OCI-LY7 (cell line): ENCODE results near the gene GRPEL2. TPM values are rescaled to one million over a fixed set of nuclear protein-coding genes. Genes with fewer than 3 reads are reported as not detected.

Source experiments
- BruUV-seq: library from RNA; stranded (reverse); fragments of 400-500 nt; replicated peaks from 2 replicates; lab custom pipeline; 2021; lab: Mats Ljungman, UMichigan
- CTCF ChIA-PET: fragments of 300-600 bp; sonication (Branson Sonifier 250); formaldehyde crosslinking; loops from one replicate; lab custom pipeline; 2022; ENCODE audit warnings: antibody characterized with exemption; ENCODE audit not compliant: unreplicated experiment; lab: Charles Lee
- POLR2A ChIA-PET: fragments of 300-600 bp; sonication (Branson Sonifier 250); formaldehyde crosslinking; loops from one replicate; lab custom pipeline; 2022; ENCODE audit warnings: antibody characterized with exemption; lab: Charles Lee
- DNase-seq: peaks from one replicate; pipeline ENCODE4 v3.0.0-alpha.2; 2015; ENCODE audit warnings: low spot score
- H2AFZ ChIP-seq: fragments of 200-600 bp; sonication (generic), shearing (Covaris generic); 2 replicates; pipeline ENCODE4 v1.6.1; 2014; ENCODE audit warnings: mild to moderate bottlenecking, antibody characterized with exemption, low read length, moderate library complexity
- H3K27ac ChIP-seq: fragments of 200-600 bp; sonication (generic); 2 replicates; pipeline ENCODE4 v1.5.1; 2014; ENCODE audit warnings: mixed run types, low read depth, mild to moderate bottlenecking, moderate library complexity, low read length, inconsistent platforms; ENCODE audit not compliant: poor library complexity, severe bottlenecking
- H3K36me3 ChIP-seq: fragments of 200-600 bp; sonication (generic); 2 replicates; pipeline ENCODE4 v1.6.1; 2014; ENCODE audit warnings: mild to moderate bottlenecking, antibody characterized with exemption, low read length, moderate library complexity, mixed read lengths; ENCODE audit not compliant: insufficient read depth
- H3K4me1 ChIP-seq: fragments of 200-600 bp; sonication (generic); 2 replicates; pipeline ENCODE4 v1.5.1; 2014; ENCODE audit warnings: mild to moderate bottlenecking, low read length; ENCODE audit not compliant: insufficient read depth, poor library complexity, severe bottlenecking
- H3K4me2 ChIP-seq: fragments of 200-600 bp; sonication (generic); 2 replicates; pipeline ENCODE4 v1.6.1; 2014; ENCODE audit warnings: mild to moderate bottlenecking, low read length
- H3K4me3 ChIP-seq: fragments of 200-600 bp; sonication (generic); 2 replicates; pipeline ENCODE4 v1.5.1; 2014; ENCODE audit warnings: mild to moderate bottlenecking, low read depth, low read length; ENCODE audit not compliant: poor library complexity, severe bottlenecking
- H3K79me2 ChIP-seq: fragments of 200-600 bp; sonication (generic); 2 replicates; pipeline ENCODE4 v1.6.1; 2016; ENCODE audit warnings: low read depth, mild to moderate bottlenecking, low read length, moderate library complexity, mixed read lengths; ENCODE audit not compliant: insufficient read depth
- H3K9me2 ChIP-seq: fragments of 200-600 bp; sonication (generic); 2 replicates; pipeline ENCODE4 v1.6.1; 2016; ENCODE audit warnings: mild to moderate bottlenecking, low read length, mixed read lengths; ENCODE audit not compliant: insufficient read depth
- H3K9me3 ChIP-seq: fragments of 200-600 bp; sonication (generic); 2 replicates; pipeline ENCODE4 v1.6.1; 2014; ENCODE audit warnings: mild to moderate bottlenecking, mixed run types, low read length, mixed read lengths
- H4K20me1 ChIP-seq: fragments of 200-600 bp; sonication (generic); 2 replicates; pipeline ENCODE4 v1.6.1; 2014; ENCODE audit warnings: mild to moderate bottlenecking, antibody characterized with exemption, low read length, moderate library complexity, mixed read lengths; ENCODE audit not compliant: insufficient read depth
- EZH2phosphoT487 ChIP-seq: fragments of 200-600 bp; sonication (generic); IDR thresholded peaks from 2 replicates; pipeline ENCODE4 v1.6.1; 2018; ENCODE audit warnings: low read depth, borderline replicate concordance, mild to moderate bottlenecking, mixed run types, antibody characterized with exemption, low read length, moderate library complexity, mixed read lengths
- intact Hi-C: fragments of 100-400 bp; cut with micrococcal nuclease; formaldehyde crosslinking; loops from one replicate; pipeline ENCODE4 v1.10.0; 2022; ENCODE audit not compliant: unreplicated experiment
- total RNA-seq, 2 experiments: library from RNA; depleted of rRNA in 1 of 2; stranded (reverse); fragments of >200 nt in 1 of 2; shearing (Covaris generic) in 1 of 2; gene quantifications; 2 replicates each; pipeline ENCODE4 v1.2.3, GENCODE V29; 2014 to 2022
- TF ChIP-seq, protein P1 (sequence below): fragments of 200-600 bp; sonication (generic); conservative IDR thresholded peaks from 2 replicates; pipeline ENCODE4 v1.5.1; 2014; ENCODE audit warnings: mild to moderate bottlenecking, antibody characterized with exemption, low read length, moderate library complexity, mixed read lengths

Gene GRPEL2
- total RNA-seq, 2 experiments from 2014 or later, result 28.3 to 41.5 TPM

DNA sequence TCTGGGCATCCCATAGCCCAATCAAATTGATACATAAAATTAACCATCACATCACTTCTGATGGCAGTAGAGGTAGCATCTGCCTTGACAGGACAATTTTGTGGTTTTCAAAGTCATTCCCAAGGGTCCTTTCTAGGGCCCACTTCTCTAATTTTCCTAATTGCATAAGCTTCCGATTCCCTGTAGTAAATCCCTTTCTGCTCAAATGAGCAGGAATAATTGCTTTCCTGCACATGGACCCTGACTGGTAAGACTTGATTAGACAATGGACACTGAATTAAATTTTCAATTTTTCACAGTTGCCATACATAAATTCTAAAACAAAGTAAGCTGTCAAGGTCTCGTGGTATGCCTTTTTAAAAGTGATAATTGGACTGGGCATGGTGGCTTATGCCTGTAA is 55.8 kb downstream of the GRPEL2 start:
- POLR2A ChIA-PET, result interaction anchor here (1.0 to 1.3 kb wide), 3 partner anchors 11 to 15 kb away, joined by 4 to 7 read pairs (median 4); no protein-coding TSS in a partner anchor
- DNase-seq, result no peak

DNA sequence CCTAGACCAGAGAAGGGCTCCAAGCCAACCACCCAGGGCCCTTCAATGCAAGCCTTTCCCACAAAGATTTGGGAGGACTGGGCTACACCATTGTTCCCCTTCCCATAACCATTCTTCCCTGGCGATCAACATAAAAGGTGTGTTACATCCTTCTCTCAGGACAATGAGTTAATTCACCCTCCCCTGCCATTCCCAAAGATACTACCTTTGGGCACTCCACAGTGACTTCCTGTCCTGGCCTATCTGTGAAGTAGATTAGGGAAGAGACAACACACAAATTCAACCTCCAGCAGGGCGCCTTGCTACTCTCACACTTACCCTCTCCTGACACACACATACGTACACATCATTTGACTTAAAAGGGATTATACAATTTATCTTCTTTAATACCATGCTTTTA is 57.0 kb downstream of the GRPEL2 start:
- Histone ChIP-seq H2AFZ (no peak overlapping the region), H3K36me3 (no peaks in the 10 kb centered on the region), H3K79me2 (no peaks in the 10 kb centered on the region), H3K9me2 (no peaks in the 10 kb centered on the region), H3K4me3 (no peak overlapping the region), H3K27ac (no peak overlapping the region), H3K4me2 (no peak overlapping the region), H3K9me3 (no peaks in the 10 kb centered on the region), H3K4me1 (no peaks in the 10 kb centered on the region), H4K20me1 (no peaks in the 10 kb centered on the region)
- DNase-seq, result no peak
- TF ChIP-seq, protein P1, sequence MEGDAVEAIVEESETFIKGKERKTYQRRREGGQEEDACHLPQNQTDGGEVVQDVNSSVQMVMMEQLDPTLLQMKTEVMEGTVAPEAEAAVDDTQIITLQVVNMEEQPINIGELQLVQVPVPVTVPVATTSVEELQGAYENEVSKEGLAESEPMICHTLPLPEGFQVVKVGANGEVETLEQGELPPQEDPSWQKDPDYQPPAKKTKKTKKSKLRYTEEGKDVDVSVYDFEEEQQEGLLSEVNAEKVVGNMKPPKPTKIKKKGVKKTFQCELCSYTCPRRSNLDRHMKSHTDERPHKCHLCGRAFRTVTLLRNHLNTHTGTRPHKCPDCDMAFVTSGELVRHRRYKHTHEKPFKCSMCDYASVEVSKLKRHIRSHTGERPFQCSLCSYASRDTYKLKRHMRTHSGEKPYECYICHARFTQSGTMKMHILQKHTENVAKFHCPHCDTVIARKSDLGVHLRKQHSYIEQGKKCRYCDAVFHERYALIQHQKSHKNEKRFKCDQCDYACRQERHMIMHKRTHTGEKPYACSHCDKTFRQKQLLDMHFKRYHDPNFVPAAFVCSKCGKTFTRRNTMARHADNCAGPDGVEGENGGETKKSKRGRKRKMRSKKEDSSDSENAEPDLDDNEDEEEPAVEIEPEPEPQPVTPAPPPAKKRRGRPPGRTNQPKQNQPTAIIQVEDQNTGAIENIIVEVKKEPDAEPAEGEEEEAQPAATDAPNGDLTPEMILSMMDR, result no peak
- no peak for TF ChIP-seq EZH2phosphoT487
- BruUV-seq, result no TSS peak
- ChIA-PET POLR2A (no interaction called here), CTCF (no interaction called here)
- intact Hi-C loops, result no loop called here

More for the DNA sequence above, 55.8 kb downstream of the GRPEL2 start:
- CTCF ChIA-PET, result no interaction called here
- no peak for TF ChIP-seq EZH2phosphoT487
- TF ChIP-seq, protein P1, result no peak
- no peak overlapping the region for H2AFZ ChIP-seq
- no peaks in the 10 kb centered on the region for H3K4me1 ChIP-seq
- H3K4me2 ChIP-seq, result no peak overlapping the region
- no peaks in the 10 kb centered on the region for H3K36me3 ChIP-seq
- H3K27ac ChIP-seq, result no peak overlapping the region
- no peaks in the 10 kb centered on the region for H4K20me1 ChIP-seq
- no TSS peak for BruUV-seq
- H3K4me3 ChIP-seq, result no peak overlapping the region
- intact Hi-C loops, result no loop called here
- no peaks in the 10 kb centered on the region for H3K79me2 ChIP-seq
- H3K9me3 ChIP-seq, result no peaks in the 10 kb centered on the region
- H3K9me2 ChIP-seq, result no peaks in the 10 kb centered on the region

Other genes with a start within 250 kb of the GRPEL2 start
- not detected in 2 replicates for gene ABLIM3, start 204.0 kb upstream of the GRPEL2 start, total RNA-seq (2014; rRNA removed; shearing (Covaris generic))
- not detected in 2 replicates for gene ABLIM3, start 204.0 kb upstream of the GRPEL2 start, total RNA-seq (2022)
- gene AFAP1L1, start 73.6 kb upstream of the GRPEL2 start, total RNA-seq (2014; rRNA removed; shearing (Covaris generic)), result not detected in 2 replicates
- gene AFAP1L1, start 73.6 kb upstream of the GRPEL2 start, total RNA-seq (2022), result not detected in 2 replicates
- 18.5 and 22.5 TPM in 2 replicates for gene PCYOX1L, start 12.5 kb downstream of the GRPEL2 start, total RNA-seq (2014; rRNA removed; shearing (Covaris generic))
- 32.3 and 33.3 TPM in 2 replicates for gene PCYOX1L, start 12.5 kb downstream of the GRPEL2 start, total RNA-seq (2022)
- not detected in 2 replicates for gene IL17B, start 33.8 kb downstream of the GRPEL2 start, total RNA-seq (2014; rRNA removed; shearing (Covaris generic))
- gene IL17B, start 33.8 kb downstream of the GRPEL2 start, total RNA-seq (2022), result not detected in 2 replicates
- 161 and 176 TPM in 2 replicates for gene CSNK1A1, start 205.9 kb downstream of the GRPEL2 start, total RNA-seq (2014; rRNA removed; shearing (Covaris generic))
- gene CSNK1A1, start 205.9 kb downstream of the GRPEL2 start, total RNA-seq (2022), result 187 and 189 TPM in 2 replicates
- gene ARHGEF37, start 236.0 kb downstream of the GRPEL2 start, total RNA-seq (2014; rRNA removed; shearing (Covaris generic)), result not detected in 2 replicates
- 1.4 and 1.7 TPM in 2 replicates for gene ARHGEF37, start 236.0 kb downstream of the GRPEL2 start, total RNA-seq (2022)